HG03039 (cell line): Measurements from ENCODE around the gene SHROOM1.

Experiments used
- ATAC-seq: cut with Tn5 transposase; IDR thresholded peaks from one replicate; pipeline ENCODE4 v1.9.1; 2021; ENCODE audit warnings: mild to moderate bottlenecking, moderate library complexity; ENCODE audit not compliant: unreplicated experiment

The SHROOM1 gene

GRCh38 chr5:132854301-132854700 lies 23.9 kb upstream of the SHROOM1 start:
- ATAC-seq, result no peak

- no peak for ATAC-seq
Observed at GRCh38 chr5:132853790-132854189, 23.3 kb upstream of the SHROOM1 start.

GRCh38 chr5:132853323-132853722 lies 22.9 kb upstream of the SHROOM1 start:
- no peak for ATAC-seq

- no peak for ATAC-seq
Observed at GRCh38 chr5:132850066-132850465, 19.6 kb upstream of the SHROOM1 start.

GRCh38 chr5:132849347-132849746 lies 18.9 kb upstream of the SHROOM1 start:
- no peak for ATAC-seq

GRCh38 chr5:132848270-132848669 lies 17.8 kb upstream of the SHROOM1 start:
- ATAC-seq, result no peak

GRCh38 chr5:132841305-132841704 lies 10.9 kb upstream of the SHROOM1 start:
- no peak for ATAC-seq

- no peak for ATAC-seq
Observed at GRCh38 chr5:132840896-132841295, 10.4 kb upstream of the SHROOM1 start.

GRCh38 chr5:132840313-132840712 lies 9.9 kb upstream of the SHROOM1 start:
- ATAC-seq, result no peak

GRCh38 chr5:132839426-132840301 lies 9.2 kb upstream of the SHROOM1 start:
- ATAC-seq, result no peak

GRCh38 chr5:132838516-132839282 lies 8.3 kb upstream of the SHROOM1 start:
- no peak for ATAC-seq

- ATAC-seq, result no peak
Observed at GRCh38 chr5:132837868-132838267, 7.4 kb upstream of the SHROOM1 start.

GRCh38 chr5:132836852-132837251 lies 6.4 kb upstream of the SHROOM1 start:
- no peak for ATAC-seq

- no peak for ATAC-seq
Observed at GRCh38 chr5:132834057-132834456, 3.6 kb upstream of the SHROOM1 start.

- no peak for ATAC-seq
Observed at GRCh38 chr5:132832612-132833011, 2.2 kb upstream of the SHROOM1 start.

GRCh38 chr5:132831095-132831860 lies 831 bp upstream of the SHROOM1 start:
- no peak for ATAC-seq

- peak; percentile 65 for ATAC-seq
Observed at GRCh38 chr5:132829742-132830435, 558 bp downstream of the SHROOM1 start.

- ATAC-seq, result no peak
Observed at GRCh38 chr5:132828846-132829494, 1.5 kb downstream of the SHROOM1 start.

GRCh38 chr5:132827943-132828673 lies 2.3 kb downstream of the SHROOM1 start:
- no peak for ATAC-seq
